Measurements from ENCODE around the gene TREML1.
"Not testable (repeated sequence)": the region's sequence is repeated elsewhere in the genome, so short reads cannot be mapped to it uniquely, and the experiment has no call there.

The TREML1 gene

GRCh38 chr6:41147917-41148316 is 6.2 kb downstream of the TREML1 start:
- DNase-seq (ENCODE audit: low read depth), result no peak

GRCh38 chr6:41136911-41137310 is 17.2 kb downstream of the TREML1 start:
- DNase-seq (ENCODE audit: low read depth), result no peak

- DNase-seq (ENCODE audit: low read depth), result no peak
These were observed 18.9 kb downstream of the TREML1 start for GRCh38 chr6:41135062-41135832.

DNA sequence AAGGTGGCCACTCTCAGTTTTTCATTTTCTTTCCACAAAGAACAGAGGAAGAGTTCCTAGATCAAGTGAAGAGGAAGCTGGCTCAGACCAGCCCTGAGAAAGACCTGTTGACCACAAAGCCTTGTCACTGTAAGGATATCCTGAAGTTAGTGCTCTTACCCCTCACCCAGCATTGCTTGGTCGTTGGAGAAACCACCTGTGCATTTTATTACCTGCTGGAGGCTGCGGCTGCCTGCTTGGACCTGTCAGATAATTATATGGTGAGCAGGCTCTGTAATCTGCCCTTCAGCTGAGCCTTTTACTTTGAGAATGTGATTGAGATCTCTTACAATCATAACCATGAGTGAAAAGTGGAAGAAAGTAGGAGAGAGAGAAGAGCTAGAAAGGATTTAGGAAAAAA is 21.9 kb downstream of the TREML1 start:
- no peak for DNase-seq (ENCODE audit: low read depth)

DNA sequence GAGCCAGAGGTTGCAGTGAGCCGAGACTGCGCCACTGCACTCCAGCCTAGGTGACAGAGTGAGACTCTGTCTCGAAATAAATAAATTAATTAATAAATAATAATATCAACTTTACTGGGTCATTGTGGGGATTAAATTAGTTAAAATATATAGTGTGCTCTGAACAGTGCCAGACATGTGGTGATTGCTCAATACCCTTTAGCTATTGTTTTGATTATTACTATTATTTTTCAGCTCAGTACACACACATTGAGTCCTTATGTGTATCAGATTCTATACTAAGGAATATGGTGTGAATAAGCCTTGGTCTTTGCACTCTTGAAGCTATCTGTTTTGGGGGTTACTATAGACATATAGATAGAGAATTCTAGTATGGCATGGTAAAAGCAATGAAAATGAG is 28.9 kb downstream of the TREML1 start:
- no peak for DNase-seq (ENCODE audit: low read depth)

- DNase-seq (ENCODE audit: low read depth), result no peak
These were observed 31.2 kb downstream of the TREML1 start for GRCh38 chr6:41122918-41123317.

DNA sequence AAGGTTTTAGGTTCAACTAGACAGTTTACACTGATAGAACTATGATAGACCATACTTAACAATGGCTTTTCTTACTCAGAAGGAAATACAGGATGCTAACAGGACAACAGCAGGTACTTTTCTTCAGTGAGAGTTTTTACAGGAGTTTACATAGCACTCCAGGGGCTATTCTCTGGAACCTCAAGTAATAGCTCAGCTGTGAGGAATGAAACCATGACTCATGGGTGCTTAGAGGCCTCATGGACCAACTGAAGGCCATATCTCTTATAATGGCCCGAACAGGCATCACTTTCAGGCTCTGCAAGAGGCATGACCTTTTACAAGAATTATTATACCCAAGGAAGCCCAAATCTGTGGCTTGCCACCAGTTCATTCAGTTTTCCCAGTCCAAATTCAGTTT is 31.8 kb downstream of the TREML1 start:
- DNase-seq (ENCODE audit: low read depth), result peak; percentile 23

DNA sequence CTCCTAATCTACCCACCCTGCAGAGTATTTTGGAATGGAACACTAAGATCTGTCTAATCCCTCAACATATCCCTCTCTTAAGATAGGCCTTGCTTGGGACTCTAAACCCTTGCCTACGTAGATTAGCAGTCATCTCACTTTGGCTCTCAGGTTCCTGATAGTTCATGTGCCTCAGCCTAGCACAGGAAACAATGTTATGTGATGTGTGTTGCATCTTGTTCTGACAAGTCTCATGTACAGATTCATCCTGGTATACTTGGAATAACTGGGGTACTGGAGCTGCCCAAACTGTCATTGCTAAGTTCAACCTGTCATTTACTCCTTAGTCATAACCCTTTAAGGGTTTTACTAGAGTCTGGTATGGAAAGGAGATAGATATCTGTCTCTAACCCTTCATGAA is 34.1 kb downstream of the TREML1 start:
- DNase-seq (ENCODE audit: low read depth), result no peak

DNA sequence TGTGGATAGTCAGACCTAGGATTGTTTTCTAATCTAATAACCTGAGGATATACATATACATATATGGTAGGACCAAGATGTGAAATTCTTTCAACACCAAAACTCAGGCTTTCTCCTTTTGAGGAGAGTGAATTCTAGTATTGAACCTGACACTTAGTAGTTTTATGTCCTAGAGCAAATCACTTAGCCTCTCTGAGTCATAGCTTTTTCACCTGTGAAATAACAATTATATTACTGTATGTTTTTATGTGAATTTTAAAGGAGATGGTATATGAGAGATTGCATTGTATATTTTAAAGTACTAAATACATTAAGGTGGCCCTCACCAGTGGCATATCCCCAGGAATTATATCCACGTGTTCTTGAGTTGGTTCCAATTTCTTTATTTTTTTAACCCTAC is 34.6 kb downstream of the TREML1 start:
- DNase-seq (ENCODE audit: low read depth), result no peak

DNA sequence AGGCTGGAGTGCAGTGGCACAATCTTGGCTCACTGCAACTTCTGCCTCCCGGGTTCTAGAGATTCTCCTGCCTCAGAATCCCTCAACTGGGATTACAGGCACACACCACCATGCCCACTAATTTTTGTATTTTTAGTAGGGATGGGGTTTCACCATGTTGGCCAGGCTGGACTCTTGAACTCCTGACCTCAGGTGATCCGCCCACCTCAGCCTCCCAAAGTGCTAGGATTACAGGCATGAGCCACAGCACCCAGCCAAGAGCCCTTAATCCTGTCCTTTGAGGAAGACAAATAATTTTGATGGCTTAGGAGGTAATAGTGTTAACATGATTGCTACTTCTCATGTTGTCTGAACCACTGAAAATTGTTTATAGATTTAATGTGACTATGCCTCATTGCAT is 39.1 kb downstream of the TREML1 start:
- DNase-seq (ENCODE audit: low read depth), result not testable (repeated sequence)

GRCh38 chr6:41111017-41111416 is 43.1 kb downstream of the TREML1 start:
- DNase-seq (ENCODE audit: low read depth), result no peak

DNA sequence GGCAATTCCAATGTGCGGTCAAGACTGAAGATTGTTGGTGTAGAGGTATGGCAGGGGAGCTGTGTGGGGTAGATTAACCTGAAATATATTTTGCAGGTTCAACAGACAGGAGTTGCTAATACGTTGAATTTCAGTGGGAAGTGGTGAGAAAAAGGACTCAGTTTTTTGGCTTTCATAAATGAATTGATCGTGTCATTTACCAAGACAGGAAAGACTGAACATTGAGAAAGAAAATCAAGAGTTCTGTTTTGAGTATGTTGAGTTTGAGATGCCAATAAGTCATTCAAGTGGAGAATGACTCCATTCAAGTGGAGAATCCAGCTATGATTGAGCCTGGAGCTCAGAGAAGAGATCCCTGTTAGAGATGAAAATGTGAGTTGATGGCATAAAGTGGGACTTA is 50.3 kb downstream of the TREML1 start:
- no peak for DNase-seq (ENCODE audit: low read depth)

GRCh38 chr6:41100871-41101287 is 53.3 kb downstream of the TREML1 start:
- DNase-seq (ENCODE audit: low read depth), result no peak
